Measurements from ENCODE around the gene CCDC57.

Gene CCDC57

DNA sequence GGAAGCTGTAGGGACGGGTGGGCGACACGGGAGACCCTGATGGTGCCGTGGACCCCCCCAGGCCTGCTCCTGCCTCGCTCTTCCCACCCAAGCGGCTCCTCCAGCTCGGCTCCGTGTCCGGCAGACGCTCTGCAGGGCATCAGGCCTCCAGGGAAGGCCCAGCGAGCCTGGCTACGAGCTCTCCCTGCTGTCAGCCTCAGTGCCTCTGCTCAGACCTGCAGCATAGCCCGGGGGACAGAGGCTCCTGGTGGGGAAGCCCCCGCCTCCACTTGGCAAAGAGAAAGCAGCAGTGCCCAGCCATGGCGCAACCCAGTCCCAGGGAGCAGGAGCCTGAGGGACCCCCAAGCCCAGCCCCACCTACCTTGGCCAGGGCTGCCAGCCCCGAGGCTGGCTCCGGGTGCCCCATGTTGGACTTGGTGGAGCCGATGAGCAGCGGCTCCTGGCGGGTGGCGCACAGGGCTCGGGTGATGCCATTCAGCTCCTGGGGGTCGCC lies 120.5 kb downstream of the CCDC57 start:
- no peak for DNase-seq (ENCODE audit: low read depth)

DNA sequence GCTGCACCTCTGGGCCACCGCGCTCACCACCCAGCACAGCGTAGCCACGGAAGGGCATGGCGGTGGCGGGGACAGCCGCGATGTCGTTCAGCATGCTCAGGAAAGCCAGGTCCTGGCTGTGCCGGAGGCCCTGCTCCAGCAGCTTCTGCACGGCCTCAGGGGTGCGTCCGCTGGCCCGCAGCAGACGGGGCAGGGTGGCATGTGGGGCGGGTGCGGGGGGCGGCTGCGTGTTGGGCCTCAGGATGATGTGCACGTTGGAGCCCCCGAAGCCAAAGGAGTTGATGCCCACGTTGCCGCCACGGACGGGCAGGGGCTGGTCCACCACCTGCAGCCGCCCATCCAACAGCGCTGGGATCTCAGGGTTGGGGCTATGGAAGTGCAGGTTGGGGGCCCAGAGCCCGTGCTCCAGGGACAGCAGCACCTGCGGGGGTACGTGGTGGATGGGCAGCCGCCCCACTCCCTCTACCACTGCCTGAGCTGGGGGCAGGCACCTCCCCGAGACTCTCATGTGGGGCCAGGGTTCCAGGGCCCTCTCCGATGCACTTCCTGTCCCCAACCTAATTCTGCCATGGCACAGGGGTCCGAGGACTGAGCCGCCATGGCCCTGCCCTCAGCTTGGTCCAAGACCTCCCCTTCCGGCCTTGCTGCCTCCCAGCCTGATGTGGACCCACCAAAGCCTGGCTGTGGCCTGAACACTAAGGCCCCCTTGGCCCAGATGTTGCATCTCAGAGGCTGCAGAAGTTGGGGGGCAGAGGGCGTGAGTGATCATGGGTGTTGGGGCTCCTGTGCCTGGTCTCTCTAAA lies 121.2 kb downstream of the CCDC57 start:
- no peak for DNase-seq (ENCODE audit: low read depth)

DNA sequence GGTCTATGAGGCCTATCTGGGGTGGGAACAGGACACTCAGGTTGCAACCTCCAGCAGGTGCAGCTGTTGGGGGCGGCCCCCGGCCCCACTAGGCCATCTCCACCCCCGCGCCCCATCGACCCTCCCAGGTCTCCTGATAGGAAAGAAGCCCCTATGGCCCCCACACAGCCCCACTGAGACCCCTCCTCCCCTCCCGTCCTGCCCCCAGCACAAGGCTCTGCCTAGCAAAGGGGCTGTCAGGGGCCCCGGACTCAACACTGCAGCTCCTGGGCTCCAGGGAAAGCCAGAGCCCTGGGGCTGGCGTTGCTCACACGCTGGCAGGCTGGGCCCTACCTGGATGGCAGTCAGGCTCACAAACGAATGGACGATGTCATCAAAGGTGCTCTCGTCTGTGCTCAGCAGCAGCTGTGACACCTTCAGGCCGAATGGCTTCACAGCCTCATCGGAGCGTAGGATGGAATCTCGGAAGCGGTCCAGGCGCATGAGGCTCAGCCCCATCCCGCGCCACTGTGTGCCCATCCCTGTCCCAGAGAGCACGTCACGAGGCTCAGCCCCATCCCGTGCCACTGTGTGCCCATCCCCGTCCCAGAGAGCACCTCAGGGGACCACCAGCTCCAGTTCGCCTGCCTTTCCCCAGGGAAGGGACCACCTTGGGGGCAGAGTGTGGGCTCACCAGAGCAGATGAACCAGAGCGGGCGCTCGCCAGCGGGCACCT lies 121.9 kb downstream of the CCDC57 start:
- DNase-seq (ENCODE audit: low read depth), result no peak

DNA sequence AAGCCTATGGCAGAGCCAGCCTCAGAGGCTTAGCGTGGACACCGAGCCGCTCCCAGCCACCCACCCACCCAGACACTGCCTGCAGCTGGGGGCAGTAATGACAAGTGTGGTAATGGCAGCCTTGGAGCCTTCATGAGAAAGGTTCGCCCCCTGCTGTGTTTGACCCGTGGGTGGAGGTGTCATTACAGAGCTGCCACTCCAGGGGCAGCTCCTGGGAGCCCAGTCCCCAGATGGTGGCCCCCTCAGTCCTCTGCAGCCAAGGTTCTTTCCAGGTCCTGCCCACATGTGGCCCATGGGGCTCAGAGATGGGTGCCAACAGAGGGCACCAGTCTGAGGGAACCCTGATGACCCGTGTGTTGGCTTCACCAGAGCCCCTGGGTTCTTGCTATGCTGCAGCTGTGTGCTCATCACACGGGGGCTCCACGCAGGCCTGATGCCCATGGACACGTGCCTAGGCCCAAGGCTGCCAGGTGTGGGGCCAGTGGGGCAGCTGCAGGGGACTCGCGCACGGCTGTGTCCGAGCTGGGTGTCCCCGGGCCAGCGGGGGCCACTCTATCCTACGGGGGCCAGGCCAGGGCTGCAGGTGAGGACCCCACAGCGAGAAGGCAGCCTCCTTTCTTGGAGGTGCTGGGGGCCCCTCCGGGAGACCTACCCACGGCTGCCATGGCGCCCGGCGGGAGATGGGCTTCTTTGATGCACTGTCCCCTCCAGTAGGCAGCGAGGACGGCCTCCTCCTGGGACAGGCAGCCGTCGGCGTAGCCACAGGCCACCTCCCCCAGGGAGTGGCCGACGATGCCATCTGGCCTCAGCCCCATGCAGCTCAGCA lies 122.7 kb downstream of the CCDC57 start:
- DNase-seq (ENCODE audit: low read depth), result no peak

DNA sequence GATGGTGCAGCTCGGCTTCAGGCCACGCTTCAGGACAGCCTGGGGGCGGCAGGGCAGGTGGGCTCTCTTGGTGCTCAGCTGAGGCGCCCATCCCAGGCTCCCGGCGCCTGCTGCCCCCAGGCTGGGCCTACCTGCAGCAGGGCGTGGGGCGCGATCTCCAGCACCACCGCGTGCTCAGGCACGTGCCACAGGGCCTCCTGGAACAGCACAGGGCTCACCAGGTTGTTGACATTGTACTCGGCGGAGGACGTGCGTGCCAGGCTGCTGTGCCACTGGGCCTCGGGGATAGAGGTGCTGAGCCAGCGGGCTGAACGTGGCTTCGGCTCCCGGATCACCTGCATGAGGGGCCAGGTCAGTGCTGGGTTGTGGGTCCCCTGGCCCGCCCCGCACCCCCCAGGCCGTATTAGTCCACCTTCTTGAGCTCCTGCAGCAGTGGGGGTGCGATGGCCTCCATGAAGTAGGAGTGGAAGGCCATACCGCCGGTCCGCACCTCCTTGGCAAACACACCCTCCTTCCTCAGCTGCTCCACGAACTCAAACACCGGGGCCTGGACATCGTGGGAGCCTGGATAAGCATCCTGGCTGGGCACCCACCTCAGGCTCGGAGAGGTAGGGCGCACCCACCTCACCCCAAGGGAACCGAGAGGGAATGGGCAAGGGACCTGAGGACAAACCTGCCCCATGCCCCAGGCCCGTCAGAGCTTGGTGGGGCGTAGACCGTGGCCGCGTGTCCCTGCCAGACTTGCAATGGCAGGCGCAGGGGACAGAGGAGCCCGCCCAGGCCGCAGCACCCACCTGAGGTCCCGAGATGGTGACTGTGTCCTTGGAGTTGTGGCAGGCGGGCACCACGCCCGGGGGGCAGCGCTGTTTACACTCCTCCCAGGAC lies 123.6 kb downstream of the CCDC57 start:
- DNase-seq (ENCODE audit: low read depth), result no peak

DNA sequence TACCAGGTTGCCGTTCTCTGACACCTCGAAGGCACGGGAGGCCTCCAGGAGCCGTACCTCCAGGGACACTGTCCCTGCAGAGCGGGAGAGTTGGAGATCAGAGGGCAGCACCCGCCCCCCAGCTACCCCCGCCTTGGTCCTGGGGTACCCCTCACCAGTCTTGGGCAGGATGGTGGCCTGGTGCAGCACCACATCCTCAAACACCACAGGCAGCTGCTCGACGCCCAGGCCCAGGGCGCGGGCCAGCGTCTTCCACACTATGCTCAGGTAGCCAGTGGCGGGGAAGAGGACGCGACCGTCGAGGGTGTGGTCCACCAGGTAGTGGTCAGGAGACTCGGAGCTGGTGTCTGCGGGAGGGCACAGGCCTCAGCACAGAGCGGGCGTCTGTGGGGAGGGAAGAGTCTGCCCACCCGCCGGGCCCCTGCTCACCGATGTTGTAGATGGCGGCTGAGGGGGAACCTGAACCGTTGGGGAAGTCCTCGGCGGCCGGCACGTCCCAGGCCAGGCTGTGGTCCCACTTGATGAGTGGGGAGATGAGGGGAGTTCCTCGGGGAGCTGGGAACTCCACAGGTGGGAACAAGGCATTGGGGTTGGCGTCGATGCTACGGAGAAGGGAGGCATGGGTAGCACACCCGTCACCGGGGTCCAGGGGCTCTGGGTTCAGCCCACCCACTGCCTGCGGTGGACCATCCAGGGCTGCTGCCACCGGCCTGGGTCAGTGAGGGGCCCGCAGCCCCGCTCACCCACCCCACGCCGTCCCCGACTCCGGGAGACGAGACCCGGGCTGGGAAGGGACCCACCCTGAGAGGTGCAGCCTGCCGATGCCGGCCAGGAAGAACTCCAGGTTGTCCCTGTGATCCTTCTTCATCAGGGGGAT lies 124.4 kb downstream of the CCDC57 start:
- DNase-seq (ENCODE audit: low read depth), result no peak

DNA sequence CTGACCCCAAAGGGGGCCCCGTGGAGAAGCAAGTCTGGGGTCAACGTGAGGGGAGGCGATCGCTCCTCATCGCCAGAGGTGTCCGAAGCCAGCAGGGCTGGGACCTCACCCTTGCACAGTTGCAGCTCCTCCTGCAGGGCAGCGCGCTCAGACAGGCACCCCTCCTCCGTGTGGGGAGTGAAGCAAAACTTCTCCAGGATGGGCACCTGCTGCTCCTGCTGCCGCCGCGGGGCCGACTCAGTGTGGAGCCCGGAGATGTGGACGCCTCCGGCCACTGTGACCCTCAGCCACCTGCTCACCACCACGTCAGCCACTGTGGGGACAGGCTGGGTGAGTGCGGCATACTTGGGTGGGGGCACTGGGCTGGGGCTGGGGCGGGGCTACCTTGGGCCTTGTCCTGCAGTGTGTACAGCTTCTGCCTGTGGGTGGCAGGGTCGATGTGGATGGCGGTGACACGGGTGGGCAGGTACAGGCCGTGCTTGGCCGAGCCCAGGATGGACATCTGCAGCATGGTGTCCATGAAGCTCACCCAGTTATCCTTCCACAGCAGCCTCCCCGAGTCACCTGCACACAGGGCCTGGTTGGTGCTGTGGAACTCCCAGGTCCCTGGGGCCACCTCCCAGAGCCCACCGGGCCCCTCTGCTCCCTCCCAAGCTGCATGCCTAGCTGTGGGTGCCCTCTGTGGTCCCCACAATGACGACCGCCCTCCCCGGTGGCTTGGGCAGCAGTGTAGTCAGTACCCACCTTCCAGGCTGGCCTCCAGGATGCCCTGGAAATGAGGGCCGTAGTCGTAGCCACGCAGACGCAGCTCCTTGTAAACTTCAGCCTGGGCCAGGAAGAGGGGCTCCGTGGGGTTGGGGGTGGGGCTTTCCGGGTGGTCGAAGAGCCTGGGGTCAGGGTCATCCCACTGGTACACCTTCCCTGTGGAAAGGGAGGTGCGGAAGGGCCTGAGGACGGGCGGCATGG lies 125.4 kb downstream of the CCDC57 start:
- no peak for DNase-seq (ENCODE audit: low read depth)

DNA sequence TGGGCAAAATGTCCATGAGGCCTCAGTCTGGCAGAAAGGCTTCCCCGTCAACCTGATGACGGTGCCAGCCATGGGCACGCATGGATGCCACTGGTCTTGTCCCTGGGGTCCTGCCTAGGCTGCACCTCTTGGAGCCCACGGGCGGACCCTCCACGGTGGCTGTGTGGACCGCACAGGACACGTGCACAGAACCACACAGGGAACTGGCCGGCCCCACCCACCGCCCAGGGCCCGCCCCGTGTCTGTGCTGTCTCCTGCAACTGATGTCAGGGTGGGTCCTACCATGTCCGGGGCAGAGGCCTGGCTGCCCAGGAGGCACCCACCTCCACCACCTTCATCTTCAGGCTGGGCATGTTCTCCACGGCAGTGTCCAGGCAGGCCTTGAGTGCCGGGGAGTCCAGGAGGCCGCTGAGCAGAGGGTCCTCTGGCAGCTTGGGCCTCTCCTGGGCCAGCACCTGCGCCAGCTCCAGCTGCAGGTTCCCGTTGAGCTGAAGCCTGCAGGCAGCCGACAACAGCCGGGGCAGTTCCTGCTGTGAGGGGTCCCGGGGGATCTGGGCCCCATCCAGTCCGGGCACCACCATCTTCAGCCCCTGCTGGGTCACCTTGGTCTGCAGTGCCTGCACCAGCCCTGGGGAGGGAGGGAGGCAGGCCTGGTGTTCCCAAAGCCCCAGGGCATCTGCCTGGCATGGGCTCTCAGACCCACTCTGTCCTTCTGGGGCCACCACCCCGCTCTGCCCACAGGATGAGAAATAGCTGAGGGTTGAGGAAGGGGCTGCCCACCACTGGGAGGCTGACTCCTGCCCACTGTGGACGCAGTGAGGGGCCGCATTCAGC lies 126.5 kb downstream of the CCDC57 start:
- no peak for DNase-seq (ENCODE audit: low read depth)

DNA sequence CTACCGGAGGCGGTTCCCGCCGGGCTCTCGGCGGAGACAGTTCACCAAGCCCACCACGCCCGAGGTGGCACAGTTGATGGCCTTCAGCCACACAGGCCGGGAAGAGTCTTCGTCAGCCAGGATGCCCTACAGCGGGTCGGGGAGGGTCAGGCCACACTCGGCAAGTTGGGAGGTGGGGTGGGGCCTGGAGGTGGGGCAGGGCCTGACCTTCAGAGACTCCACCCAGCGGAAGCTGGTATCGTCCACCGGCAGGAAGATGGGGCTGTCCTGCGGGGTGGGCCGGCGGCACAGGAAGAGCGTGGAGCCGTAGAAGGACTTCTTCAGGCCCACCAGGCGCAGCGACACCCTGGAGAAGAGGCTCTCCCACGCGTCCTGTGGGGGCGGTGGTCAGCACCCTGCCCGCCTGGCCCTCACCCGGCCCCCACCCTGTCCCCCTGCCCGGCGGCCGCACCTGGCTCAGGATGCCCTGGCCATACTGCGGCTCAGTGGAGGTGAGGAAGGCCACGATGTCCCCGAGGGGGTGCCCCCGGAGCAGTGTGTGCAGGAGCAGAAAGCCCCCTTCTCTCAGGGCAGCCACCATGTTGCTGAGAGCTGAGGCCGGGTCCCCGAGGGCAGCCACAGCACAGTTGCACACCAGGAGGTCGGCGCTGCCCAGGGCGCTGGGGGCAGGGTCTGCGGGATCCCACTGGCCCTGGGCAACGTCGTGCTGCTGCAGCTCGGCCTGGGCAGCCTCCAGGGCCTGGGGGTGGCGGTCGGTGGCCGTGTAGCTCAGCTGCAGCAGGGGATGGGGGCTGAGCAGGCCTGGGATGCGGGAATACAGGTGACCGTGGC lies 127.4 kb downstream of the CCDC57 start:
- DNase-seq (ENCODE audit: low read depth), result no peak

DNA sequence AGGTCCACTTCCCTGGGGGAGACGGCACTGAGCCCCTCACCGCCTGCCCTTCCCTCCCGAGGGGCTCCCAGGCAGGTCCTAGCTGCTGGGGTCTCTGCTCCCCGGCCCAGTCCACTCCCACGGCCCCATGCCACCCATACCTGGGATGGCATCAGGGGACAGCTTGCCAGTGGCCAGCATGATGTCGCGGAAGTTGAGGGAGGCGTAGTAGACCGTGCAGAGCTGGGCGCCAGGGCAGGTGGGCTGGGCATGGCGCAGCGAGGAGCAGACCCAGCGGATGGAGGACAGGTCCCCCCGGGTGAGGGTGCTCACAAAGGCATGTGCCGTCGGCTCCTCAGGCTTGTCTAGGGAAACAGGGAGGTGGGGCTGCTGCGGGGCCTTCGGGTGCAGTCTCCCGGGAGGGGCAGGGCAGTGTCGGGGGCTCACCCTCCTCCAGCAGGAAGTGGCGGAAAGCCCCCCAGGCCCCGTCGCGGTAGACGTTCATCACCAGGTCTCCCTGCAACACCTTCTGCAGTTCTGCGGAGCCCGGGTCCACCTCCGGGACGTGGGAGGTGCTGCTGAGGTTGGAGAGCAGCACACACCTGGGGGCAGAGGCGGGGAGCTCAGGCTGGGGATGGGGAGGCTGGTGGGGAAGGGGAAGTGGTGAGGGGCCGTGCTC lies 128.1 kb downstream of the CCDC57 start:
- DNase-seq (ENCODE audit: low read depth), result no peak

DNA sequence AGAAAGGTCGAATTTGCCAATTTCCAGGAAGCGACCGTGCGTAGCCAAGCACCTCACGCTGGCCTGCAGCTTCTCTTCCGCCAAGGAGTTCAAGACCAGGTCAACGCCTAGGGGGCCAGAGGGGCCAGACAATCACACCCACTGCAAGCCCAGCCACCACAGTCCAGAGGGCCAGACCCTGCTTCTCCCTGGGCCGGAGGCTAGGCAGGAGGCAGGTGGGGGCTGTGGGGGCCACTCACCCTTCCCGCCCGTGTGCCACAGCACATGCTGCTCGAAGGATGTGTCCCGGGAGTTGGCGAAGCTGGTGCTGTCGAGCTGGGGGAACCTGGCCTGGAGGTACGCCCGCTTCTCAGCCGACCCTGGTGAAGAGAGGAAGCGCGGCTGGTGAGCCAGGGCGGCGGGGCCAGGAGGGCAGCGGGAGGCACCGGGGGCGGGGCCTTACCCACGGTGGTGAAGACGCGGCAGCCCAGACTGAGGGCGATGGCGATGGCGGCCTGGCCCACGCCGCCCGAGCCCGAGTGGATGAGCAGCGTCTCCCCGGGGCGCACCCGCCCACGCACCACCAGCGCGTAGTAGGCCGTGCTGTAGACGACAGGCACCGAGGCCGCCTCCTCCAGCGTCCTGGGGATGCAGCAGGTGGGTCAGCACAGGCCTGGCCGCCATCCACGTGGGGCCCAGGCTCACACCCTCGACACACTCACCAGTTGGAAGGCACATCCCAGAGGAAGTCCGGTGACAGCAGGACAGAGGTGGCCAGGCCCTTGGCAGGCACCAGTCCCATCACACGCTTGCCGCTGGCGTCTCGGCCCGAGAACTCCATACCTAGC lies 128.9 kb downstream of the CCDC57 start:
- DNase-seq (ENCODE audit: low read depth), result no peak

DNA sequence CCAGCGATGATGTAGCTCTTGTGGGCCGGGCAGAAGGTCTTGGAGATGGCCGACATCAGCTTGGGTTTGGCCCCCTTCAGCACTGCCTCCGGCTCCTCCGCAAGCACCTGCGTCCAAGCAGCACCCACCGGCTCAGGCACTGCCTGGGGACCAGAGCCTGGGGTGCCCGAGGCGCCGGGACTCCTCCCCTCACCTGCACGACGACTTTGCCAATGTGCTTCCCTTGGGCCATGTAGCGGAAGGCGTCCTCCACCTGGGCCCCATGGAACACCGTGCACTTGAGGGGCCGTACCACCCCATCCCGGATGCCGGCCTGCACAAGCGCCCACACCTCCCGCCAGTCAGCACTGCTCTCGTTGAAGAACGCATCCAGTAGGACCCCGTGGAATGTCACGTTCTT lies 129.6 kb downstream of the CCDC57 start:
- no peak for DNase-seq (ENCODE audit: low read depth)

DNA sequence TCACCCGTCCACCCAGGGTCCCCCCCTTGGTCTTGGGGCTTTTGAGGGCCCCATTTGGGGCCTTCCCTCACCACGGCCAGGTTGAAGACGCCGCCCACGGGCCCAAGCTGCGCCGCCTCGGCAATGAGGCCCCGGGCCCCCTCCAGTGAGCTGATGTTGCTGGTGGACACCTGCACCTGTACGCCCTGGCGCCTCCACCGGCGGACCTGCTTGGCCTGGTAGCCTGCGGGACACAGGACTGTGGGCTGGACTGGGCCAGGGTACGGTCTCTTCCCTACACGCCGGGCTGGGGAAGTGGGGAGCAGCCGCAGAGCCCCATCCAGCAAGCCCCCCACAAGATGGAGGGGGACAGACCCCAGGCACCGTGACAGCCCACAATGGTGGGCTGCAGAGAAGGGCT lies 130.2 kb downstream of the CCDC57 start:
- DNase-seq (ENCODE audit: low read depth), result no peak

DNA sequence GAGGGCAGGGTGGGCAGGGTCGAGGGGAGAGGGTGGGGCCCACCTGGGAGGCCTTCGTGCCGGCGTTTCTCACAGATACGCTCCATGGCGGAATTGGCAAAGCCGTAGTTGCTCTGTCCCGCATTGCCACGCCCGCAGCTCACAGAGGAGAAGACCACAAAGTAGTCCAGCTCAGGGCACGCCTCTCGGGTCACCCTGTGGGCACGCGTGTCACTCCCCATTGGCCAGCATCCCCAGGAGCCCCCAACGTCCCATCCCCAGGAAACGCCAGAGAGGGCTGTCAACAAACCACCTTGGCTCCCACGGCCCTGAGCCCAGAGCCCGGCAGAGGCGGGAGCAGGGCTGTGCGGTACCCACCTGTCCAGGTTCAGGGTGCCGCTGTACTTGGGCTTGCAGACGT lies 130.7 kb downstream of the CCDC57 start:
- DNase-seq (ENCODE audit: low read depth), result no peak

DNA sequence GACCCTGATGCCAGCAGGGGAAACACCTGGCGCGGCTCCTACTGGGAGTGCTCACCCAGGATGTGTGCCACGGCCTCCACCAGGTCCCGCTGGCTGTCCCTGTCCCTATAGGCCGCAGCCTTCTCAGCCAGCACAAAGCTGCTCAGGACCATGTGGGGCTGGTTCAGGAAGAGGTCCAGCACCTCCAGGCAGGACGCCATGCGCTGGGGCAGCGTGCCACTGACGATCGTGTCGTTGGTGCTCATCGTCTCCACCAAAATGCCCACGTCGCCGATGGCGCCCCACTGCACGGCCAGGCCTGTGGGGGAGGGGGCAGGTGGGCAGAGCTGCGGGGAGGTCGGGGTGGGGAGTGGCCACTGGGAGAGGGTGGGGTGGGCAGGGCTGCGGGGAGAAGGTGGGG lies 131.1 kb downstream of the CCDC57 start:
- DNase-seq (ENCODE audit: low read depth), result no peak

All from GM04503 (cell line).